ENCODE data around the gene C12orf60.

The C12orf60 gene

GRCh38 chr12:14772946-14773345 is 30.5 kb upstream of the C12orf60 start:
- DNase-seq (ENCODE audit: extremely low spot score), result no peak
- ChIA-PET CTCF (interaction anchor here (0.9 to 1.8 kb wide), 6 partner anchors 9 to 495 kb away, joined by 3 to 7 read pairs (median 4); no protein-coding TSS in a partner anchor), POLR2A (interaction anchor here (0.7 to 2.8 kb wide), 3 partner anchors 11 to 520 kb away, joined by 4 to 9 read pairs (median 6); no protein-coding TSS in a partner anchor)
- TF ChIP-seq CTCF (IDR thresholded peaks at IDR 0.05; ENCODE audit: control extremely low read depth, extremely low read depth, low read depth, missing control alignments), result no peak

GRCh38 chr12:14773685-14774073 is 29.8 kb upstream of the C12orf60 start:
- ChIA-PET POLR2A (interaction anchor here (0.7 to 2.8 kb wide), 5 partner anchors 11 to 521 kb away, joined by 3 to 9 read pairs (median 3); no protein-coding TSS in a partner anchor), CTCF (interaction anchor here (0.9 to 3.0 kb wide), 9 partner anchors 9 to 494 kb away, joined by 3 to 20 read pairs (median 4); no protein-coding TSS in a partner anchor)

GRCh38 chr12:14774074-14774905 is 29.2 kb upstream of the C12orf60 start:
- ChIA-PET POLR2A (interaction anchor here (0.7 to 2.8 kb wide), 6 partner anchors 10 to 522 kb away, joined by 3 to 9 read pairs (median 4); partner anchors contain the start of genes C12orf60 and WBP11), CTCF (interaction anchor here (0.8 to 3.0 kb wide), 11 partner anchors 10 to 221 kb away, joined by 3 to 20 read pairs (median 4); partner anchors contain the start of gene WBP11)
- TF ChIP-seq CTCF (IDR thresholded peaks at IDR 0.05; ENCODE audit: control extremely low read depth, extremely low read depth, low read depth, missing control alignments), result no peak
- peak; percentile 92 for DNase-seq (ENCODE audit: extremely low spot score)

More at GRCh38 chr12:14773685-14774073, 29.8 kb upstream of the C12orf60 start:
- TF ChIP-seq CTCF (IDR thresholded peaks at IDR 0.05; ENCODE audit: control extremely low read depth, extremely low read depth, low read depth, missing control alignments), result no peak
- peak; percentile 31 for DNase-seq (ENCODE audit: extremely low spot score)

GRCh38 chr12:14774906-14775635 is 28.4 kb upstream of the C12orf60 start:
- peak; percentile 26 for TF ChIP-seq CTCF (IDR thresholded peaks at IDR 0.05; ENCODE audit: control extremely low read depth, extremely low read depth, low read depth, missing control alignments)
- peak; percentile 29 for DNase-seq (ENCODE audit: extremely low spot score)
- POLR2A ChIA-PET, result interaction anchor here (0.6 to 2.8 kb wide), 4 partner anchors 9 to 80 kb away, joined by 3 to 9 read pairs (median 6); partner anchors contain the start of genes C12orf60 and WBP11
- CTCF ChIA-PET, result interaction anchor here (0.8 to 3.0 kb wide), 9 partner anchors 9 to 220 kb away, joined by 3 to 20 read pairs (median 4); partner anchors contain the start of gene WBP11

- ChIA-PET CTCF (interaction anchor here (0.7 to 3.0 kb wide), 9 partner anchors 9 to 538 kb away, joined by 3 to 20 read pairs (median 3); partner anchors contain the start of genes RERG and WBP11), POLR2A (interaction anchor here (0.6 to 2.8 kb wide), 3 partner anchors 9 to 80 kb away, joined by 3 to 9 read pairs (median 9); partner anchors contain the start of genes C12orf60 and WBP11)
- no peak for DNase-seq (ENCODE audit: extremely low spot score)
- TF ChIP-seq CTCF (IDR thresholded peaks at IDR 0.05; ENCODE audit: control extremely low read depth, extremely low read depth, low read depth, missing control alignments), result no peak
Observed at GRCh38 chr12:14775636-14775980, 27.9 kb upstream of the C12orf60 start.
